Breast epithelium (tissue), 4 donors: ENCODE measurements around the gene SERPINA3. TPM values are rescaled to one million over a fixed set of nuclear protein-coding genes. Genes with fewer than 3 reads are reported as not detected.
A peak's percentile ranks its signal among the peaks of the same experiment; 100 is the strongest.
"Not testable (repeated sequence)": the region's sequence is repeated elsewhere in the genome, so short reads cannot be mapped to it uniquely, and the experiment has no call there.

Experiments used
- DNase-seq, 2 donors: peaks; one replicate each; pipeline ENCODE4 v3.0.0-alpha.2; 2019; ENCODE audit warnings: low spot score in 2 of 2
- H3K27ac ChIP-seq, 2 donors: fragments of 200-600 bp; sonication (generic) in 1 of 2; one replicate each; pipeline ENCODE4 v1.5.1; 2016 to 2019; ENCODE audit warnings: mild to moderate bottlenecking in 1 of 2
- H3K27me3 ChIP-seq, 2 donors: fragments of 200-600 bp; sonication (generic) in 1 of 2; one replicate each; pipeline versions ENCODE4 v1.5.1 to v1.6.0; 2017 to 2019; ENCODE audit warnings: control low read depth in 1 of 2, mild to moderate bottlenecking in 1 of 2
- H3K36me3 ChIP-seq: fragments of 200-600 bp; one replicate; pipeline ENCODE4 v1.5.1; 2019
- H3K4me1 ChIP-seq, 2 donors: fragments of 200-600 bp; sonication (generic); one replicate each; pipeline ENCODE4 v1.5.1; 2016 to 2019; ENCODE audit warnings: control low read depth in 1 of 2
- H3K4me3 ChIP-seq, 3 donors: fragments of 200-600 bp; sonication (generic); 1 replicate in 2 of 3; 2 replicates in 1 of 3; pipeline ENCODE4 v1.5.1; 2016 to 2019; ENCODE audit warnings: mild to moderate bottlenecking in 3 of 3, moderate library complexity in 2 of 3
- H3K9me3 ChIP-seq, 2 donors: fragments of 200-600 bp; sonication (generic) in 1 of 2; one replicate each; pipeline ENCODE4 v1.5.1; 2016 to 2019; ENCODE audit warnings: control low read depth in 1 of 2
- POLR2A ChIP-seq: fragments of 450-650 bp; IDR thresholded peaks from one replicate; pipeline ENCODE4 v1.6.1; 2016; ENCODE audit warnings: antibody characterized with exemption, mild to moderate bottlenecking, moderate library complexity
- POLR2AphosphoS5 ChIP-seq, 3 donors: sonication (generic); formaldehyde crosslinking; IDR thresholded peaks; one replicate each; pipeline ENCODE4 v1.6.1; 2017; ENCODE audit warnings: antibody characterized with exemption in 3 of 3
- intact Hi-C: fragments of 100-400 bp; cut with DNase I; formaldehyde crosslinking; loops from one replicate; pipeline ENCODE4 v1.15.1; 2023; ENCODE audit warnings: low total_unique reads
- total RNA-seq, 3 donors: library from RNA; depleted of rRNA; stranded (reverse); fragments of >200 nt; gene quantifications; one replicate each; pipeline ENCODE4 v1.1.0, GENCODE V29; 2016
- TF ChIP-seq, protein P1 (sequence below), 3 donors: fragments of 450-650 bp; IDR thresholded peaks; one replicate each; pipeline ENCODE4 v1.5.1; 2016 to 2017; ENCODE audit warnings: antibody characterized with exemption in 3 of 3, mild to moderate bottlenecking in 3 of 3, moderate library complexity in 3 of 3

Gene SERPINA3
- total RNA-seq, 3 donors from 2014 or later = 88.7 to 1,840 (median 1,497) TPM

DNA sequence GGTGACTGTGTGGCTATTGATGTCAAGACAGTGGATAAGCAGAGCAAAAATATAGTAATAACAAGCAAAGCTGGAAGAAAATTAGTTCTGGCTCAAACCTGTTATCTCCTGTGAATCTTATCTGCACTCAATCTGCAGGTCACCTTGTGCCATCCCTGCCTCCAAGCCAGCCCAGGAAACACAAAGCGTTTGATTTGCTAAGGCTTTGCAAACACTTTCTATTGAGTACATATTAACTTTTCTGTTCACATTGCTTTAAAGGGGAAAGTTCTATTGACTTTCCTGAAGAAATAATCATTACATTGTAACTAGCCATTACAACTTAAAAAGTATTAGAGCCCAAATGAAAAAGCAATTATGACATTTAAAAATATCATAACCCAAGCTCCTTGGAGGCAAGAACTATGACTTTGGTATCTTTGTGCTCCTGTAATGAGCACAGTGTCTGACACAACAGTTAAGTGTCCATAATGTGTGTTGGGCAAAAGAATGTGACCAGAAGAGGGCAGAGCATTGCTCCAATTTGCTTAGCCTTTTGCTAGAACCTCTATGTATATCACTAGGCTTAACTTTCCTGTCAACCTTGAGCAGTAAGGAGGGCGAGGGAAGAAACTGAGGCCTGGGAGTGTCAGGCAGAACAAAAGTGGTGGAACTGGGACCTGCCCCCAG, 24.7 kb downstream of the SERPINA3 start:
- intact Hi-C loops = no loop called here
- Histone ChIP-seq H3K27ac (peak overlapping the region in 1 of 2 donors; percentile 38), H3K27me3 (no peaks in the 10 kb centered on the region), H3K9me3 (no peaks in the 10 kb centered on the region), H3K4me1 (no peaks in the 10 kb centered on the region), H3K4me3 (no peak overlapping the region), H3K36me3 (no peaks in the 10 kb centered on the region)
- DNase-seq = no peak
- no peak for TF ChIP-seq POLR2A
- TF ChIP-seq, protein P1, sequence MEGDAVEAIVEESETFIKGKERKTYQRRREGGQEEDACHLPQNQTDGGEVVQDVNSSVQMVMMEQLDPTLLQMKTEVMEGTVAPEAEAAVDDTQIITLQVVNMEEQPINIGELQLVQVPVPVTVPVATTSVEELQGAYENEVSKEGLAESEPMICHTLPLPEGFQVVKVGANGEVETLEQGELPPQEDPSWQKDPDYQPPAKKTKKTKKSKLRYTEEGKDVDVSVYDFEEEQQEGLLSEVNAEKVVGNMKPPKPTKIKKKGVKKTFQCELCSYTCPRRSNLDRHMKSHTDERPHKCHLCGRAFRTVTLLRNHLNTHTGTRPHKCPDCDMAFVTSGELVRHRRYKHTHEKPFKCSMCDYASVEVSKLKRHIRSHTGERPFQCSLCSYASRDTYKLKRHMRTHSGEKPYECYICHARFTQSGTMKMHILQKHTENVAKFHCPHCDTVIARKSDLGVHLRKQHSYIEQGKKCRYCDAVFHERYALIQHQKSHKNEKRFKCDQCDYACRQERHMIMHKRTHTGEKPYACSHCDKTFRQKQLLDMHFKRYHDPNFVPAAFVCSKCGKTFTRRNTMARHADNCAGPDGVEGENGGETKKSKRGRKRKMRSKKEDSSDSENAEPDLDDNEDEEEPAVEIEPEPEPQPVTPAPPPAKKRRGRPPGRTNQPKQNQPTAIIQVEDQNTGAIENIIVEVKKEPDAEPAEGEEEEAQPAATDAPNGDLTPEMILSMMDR (IDR thresholded peaks at IDR 0.05) = peak in 1 of 3 donors; percentile 16

DNA sequence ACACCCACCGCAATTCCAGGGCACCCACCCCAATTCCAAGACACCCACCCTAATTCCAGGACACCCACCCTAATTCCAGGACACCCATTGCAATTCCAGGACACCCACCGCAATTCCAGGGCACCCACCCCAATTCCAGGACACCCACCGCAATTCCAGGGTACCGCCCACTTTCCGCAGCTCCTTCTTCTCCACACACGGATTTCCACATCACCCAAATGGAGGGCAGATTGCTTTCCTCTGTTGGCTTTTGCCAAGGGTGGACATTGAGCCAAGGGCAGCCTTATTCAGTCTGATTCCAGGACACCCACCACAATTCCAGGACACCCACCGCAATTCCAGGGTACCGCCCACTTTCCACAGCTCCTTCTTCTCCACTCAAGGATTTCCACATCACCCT, 25.6 kb downstream of the SERPINA3 start:
- H3K27me3 ChIP-seq, H3K27ac ChIP-seq, H3K36me3 ChIP-seq, H3K4me3 ChIP-seq, DNase-seq, H3K9me3 ChIP-seq, H3K4me1 ChIP-seq, intact Hi-C loops: not testable (repeated sequence)

DNA sequence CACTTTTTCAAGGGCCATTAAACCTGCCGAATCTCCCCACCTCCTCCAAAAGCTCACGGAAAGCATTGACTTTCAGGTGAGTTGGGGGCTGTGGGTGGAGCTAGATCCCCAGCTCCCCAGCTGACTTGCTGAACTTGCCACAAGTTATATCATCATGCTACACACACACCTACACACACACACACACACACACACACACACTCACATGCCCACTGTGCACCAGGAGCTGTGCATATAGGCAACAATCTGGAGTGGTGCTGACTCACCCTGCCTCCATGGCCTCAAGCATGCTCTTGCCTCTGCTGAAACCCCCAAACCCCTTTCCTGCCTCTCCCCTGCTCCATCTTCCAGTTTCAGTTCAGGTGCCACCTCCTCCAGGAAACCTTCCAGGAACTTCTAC, 26.1 kb downstream of the SERPINA3 start:
- intact Hi-C loops = no loop called here
- no peak overlapping the region for H3K4me3 ChIP-seq
- no peaks in the 10 kb centered on the region for H3K9me3 ChIP-seq
- no peak for DNase-seq
- TF ChIP-seq POLR2AphosphoS5 (IDR thresholded peaks at IDR 0.05) (no peak), POLR2A (no peak)
- TF ChIP-seq, protein P1 (IDR thresholded peaks at IDR 0.05) = no peak
- no peaks in the 10 kb centered on the region for H3K36me3 ChIP-seq
- no peak overlapping the region for H3K27ac ChIP-seq
- H3K27me3 ChIP-seq = no peaks in the 10 kb centered on the region
- no peaks in the 10 kb centered on the region for H3K4me1 ChIP-seq

DNA sequence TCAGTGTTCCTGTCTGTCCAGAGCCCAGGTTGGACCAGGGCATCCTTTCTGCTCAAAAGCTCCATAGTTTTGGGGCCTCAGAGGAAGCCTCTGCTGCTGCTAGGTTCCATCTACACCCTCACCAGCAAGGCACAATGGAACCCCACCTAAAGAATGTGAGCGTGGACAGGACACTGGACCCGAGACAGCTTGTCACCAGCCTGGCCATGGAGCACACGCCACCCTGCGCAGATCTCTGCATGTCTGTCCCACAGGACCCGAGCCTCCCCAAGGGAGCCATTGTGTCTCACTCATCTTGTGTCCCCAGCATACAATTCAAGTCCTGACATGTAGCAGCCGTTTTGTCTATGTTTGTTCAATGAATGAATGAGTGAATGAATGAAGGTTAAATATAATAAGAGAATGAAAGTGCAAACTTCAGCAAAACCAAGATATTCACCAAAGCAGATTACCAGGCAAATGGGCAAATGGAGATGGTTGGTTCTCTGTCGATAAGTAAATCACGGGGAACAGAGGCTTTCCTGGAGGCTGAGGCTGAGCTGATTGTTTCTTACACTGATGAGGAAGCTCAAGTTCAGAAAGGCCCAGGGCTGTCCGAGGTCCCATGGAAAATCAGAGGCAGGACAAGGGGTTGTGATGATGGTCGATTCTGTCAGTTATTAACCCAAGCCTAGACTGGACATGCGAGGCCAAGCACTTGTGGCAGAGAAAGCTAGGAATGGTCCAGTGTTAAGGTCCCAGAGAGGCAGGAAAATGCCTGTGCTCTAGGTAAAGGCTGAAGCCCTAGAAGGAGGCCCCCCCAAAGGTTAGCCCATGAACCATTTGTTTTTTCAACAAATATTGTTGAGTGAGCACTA, 27.0 kb downstream of the SERPINA3 start:
- Histone ChIP-seq H3K4me3 (no peak overlapping the region), H3K9me3 (no peaks in the 10 kb centered on the region), H3K36me3 (no peaks in the 10 kb centered on the region), H3K27ac (no peak overlapping the region), H3K4me1 (no peaks in the 10 kb centered on the region), H3K27me3 (no peaks in the 10 kb centered on the region)
- intact Hi-C loops = no loop called here
- DNase-seq = no peak
- no peak for TF ChIP-seq POLR2A
- TF ChIP-seq, protein P1 (IDR thresholded peaks at IDR 0.05) = no peak
- no peak for TF ChIP-seq POLR2AphosphoS5 (IDR thresholded peaks at IDR 0.05)

DNA sequence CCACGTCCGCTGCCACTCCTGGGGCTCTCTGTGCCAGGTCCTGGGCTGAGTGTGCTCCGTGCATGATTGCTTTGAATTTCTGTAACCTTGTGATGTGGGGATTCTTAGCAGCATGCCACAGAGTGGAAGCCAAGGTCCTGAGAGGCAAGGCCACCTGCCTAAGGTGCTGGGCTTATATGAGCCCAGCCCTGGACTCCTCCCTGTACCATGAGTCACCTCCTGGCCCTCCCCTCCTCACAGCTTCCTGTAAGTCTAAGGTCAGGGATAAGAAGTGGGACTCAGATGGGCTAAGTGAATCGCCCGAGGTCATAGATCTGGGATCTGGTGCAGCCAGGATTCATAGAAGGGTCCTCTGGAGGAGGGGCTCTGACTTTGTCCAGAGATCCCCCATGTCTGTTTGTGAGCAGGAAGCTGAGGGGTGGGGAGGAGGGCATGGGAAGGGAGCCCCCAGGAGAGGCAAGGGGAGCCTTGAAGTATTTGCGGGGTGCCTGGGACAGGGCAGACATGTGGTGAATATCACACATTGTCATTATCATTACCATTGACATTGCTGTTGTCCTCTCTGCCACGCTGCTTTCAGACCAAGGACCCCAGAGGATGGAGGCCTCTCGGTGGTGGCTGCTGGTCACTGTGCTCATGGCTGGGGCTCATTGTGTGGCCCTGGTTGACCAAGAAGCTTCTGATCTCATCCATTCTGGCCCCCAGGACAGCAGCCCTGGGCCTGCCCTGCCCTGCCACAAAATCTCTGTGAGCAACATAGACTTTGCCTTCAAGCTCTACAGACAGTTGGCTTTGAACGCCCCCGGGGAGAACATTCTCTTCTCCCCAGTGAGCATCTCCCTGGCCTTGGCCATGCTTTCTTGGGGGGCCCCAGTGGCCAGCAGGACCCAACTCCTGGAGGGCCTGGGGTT, 28.8 kb downstream of the SERPINA3 start:
- no peaks in the 10 kb centered on the region for H3K9me3 ChIP-seq
- no peaks in the 10 kb centered on the region for H3K27me3 ChIP-seq
- TF ChIP-seq, protein P1 (IDR thresholded peaks at IDR 0.05) = no peak
- TF ChIP-seq POLR2AphosphoS5 (IDR thresholded peaks at IDR 0.05) (no peak), POLR2A (no peak)
- no peak for DNase-seq
- H3K36me3 ChIP-seq = no peaks in the 10 kb centered on the region
- no peak overlapping the region for H3K4me3 ChIP-seq
- intact Hi-C loops = no loop called here
- H3K4me1 ChIP-seq = no peaks in the 10 kb centered on the region
- H3K27ac ChIP-seq = no peak overlapping the region
